ENCODE results near the gene EXOC3L4. TPM values are rescaled to one million over a fixed set of nuclear protein-coding genes. Genes with fewer than 3 reads are reported as not detected.
A peak's percentile ranks its signal among the peaks of the same experiment; 100 is the strongest.

EXOC3L4 gene
- total RNA-seq, 6 experiments from 2014 or later, result 0.45 TPM; not detected in 5

GRCh38 chr14:103107941-103108748, 13.6 kb downstream of the EXOC3L4 start:
- Mint-ChIP-seq H3K4me1 (ENCODE audit: low read depth) (peaks cover 34% of the 10 kb centered on the region), H3K9me3 (no peaks in the 10 kb centered on the region), H3K4me3 (no peak overlapping the region), H3K36me3 (ENCODE audit: low read depth) (no peaks in the 10 kb centered on the region), H3K27ac (peak overlapping the region; percentile 68; the same call in 1 of the 2 replicates), H3K27me3 (ENCODE audit: insufficient read depth) (peaks cover 6% of the 10 kb centered on the region)
- DNase-seq, result no peak
- TF ChIP-seq CTCF (IDR thresholded peaks at IDR 0.05), result no peak

- Mint-ChIP-seq H3K27ac (peak overlapping the region; percentile 68), H3K36me3 (ENCODE audit: low read depth) (no peaks in the 10 kb centered on the region), H3K27me3 (ENCODE audit: insufficient read depth) (peaks cover 2% of the 10 kb centered on the region), H3K9me3 (no peaks in the 10 kb centered on the region), H3K4me1 (ENCODE audit: low read depth) (peaks cover 29% of the 10 kb centered on the region), H3K4me3 (no peak overlapping the region; the same call in 1 of the 2 replicates)
- no peak for DNase-seq
- TF ChIP-seq CTCF (IDR thresholded peaks at IDR 0.05), result no peak
Observed at GRCh38 chr14:103108749-103109207, 14.3 kb downstream of the EXOC3L4 start.

GRCh38 chr14:103109535-103110441, 15.3 kb downstream of the EXOC3L4 start:
- no peaks in the 10 kb centered on the region for H3K9me3 Mint-ChIP-seq
- peaks cover 31% of the 10 kb centered on the region for H3K4me1 Mint-ChIP-seq (ENCODE audit: low read depth)
- TF ChIP-seq CTCF (IDR thresholded peaks at IDR 0.05), result no peak
- H3K36me3 Mint-ChIP-seq (ENCODE audit: low read depth), result no peaks in the 10 kb centered on the region
- peak; percentile 62 for DNase-seq
- H3K27ac Mint-ChIP-seq, result peak overlapping the region; percentile 84
- H3K4me3 Mint-ChIP-seq, result peak overlapping the region; percentile 73
- H3K27me3 Mint-ChIP-seq (ENCODE audit: insufficient read depth), result peaks cover 2% of the 10 kb centered on the region; the same call in 1 of the 2 replicates

- H3K27ac Mint-ChIP-seq, result peak overlapping the region; percentile 84
- no peaks in the 10 kb centered on the region for H3K36me3 Mint-ChIP-seq (ENCODE audit: low read depth)
- peak overlapping the region; percentile 73 for H3K4me3 Mint-ChIP-seq
- peaks cover 2% of the 10 kb centered on the region; the same call in 1 of the 2 replicates for H3K27me3 Mint-ChIP-seq (ENCODE audit: insufficient read depth)
- H3K9me3 Mint-ChIP-seq, result no peaks in the 10 kb centered on the region
- no peak for DNase-seq
- TF ChIP-seq CTCF (IDR thresholded peaks at IDR 0.05), result no peak
- peaks cover 31% of the 10 kb centered on the region for H3K4me1 Mint-ChIP-seq (ENCODE audit: low read depth)
Observed at GRCh38 chr14:103110681-103111231, 16.2 kb downstream of the EXOC3L4 start.

GRCh38 chr14:103111232-103111868, 16.8 kb downstream of the EXOC3L4 start:
- DNase-seq, result no peak
- no peak overlapping the region for H3K4me3 Mint-ChIP-seq
- H3K27ac Mint-ChIP-seq, result no peak overlapping the region
- peaks cover 2% of the 10 kb centered on the region; the same call in 1 of the 2 replicates for H3K27me3 Mint-ChIP-seq (ENCODE audit: insufficient read depth)
- H3K36me3 Mint-ChIP-seq (ENCODE audit: low read depth), result no peaks in the 10 kb centered on the region
- no peaks in the 10 kb centered on the region for H3K9me3 Mint-ChIP-seq
- no peak for TF ChIP-seq CTCF (IDR thresholded peaks at IDR 0.05)
- peaks cover 36% of the 10 kb centered on the region for H3K4me1 Mint-ChIP-seq (ENCODE audit: low read depth)
